GM23338 (cell line): ENCODE data around the gene ANKRD1.

ENCODE experiments used
- EZH2 ChIP-seq: fragments of 200-600 bp; sonication (generic); IDR thresholded peaks from one replicate; pipeline ENCODE4 v1.8.0; 2017; ENCODE audit warnings: antibody characterized with exemption, mild to moderate bottlenecking, low read depth; ENCODE audit not compliant: unreplicated experiment
- NANOG ChIP-seq: IDR thresholded peaks from 2 replicates; pipeline ENCODE4 v1.6.1; 2016; ENCODE audit warnings: antibody characterized with exemption, borderline replicate concordance
- POLR2AphosphoS5 ChIP-seq: IDR thresholded peaks from 2 replicates; pipeline ENCODE4 v1.6.1; 2016; ENCODE audit warnings: antibody characterized with exemption, low read depth
- ZNF114 ChIP-seq: fragments of 250-450 bp; sonication (Bioruptor Pico); IDR thresholded peaks from 2 replicates; pipeline ENCODE4 v1.5.0; 2020; ENCODE audit warnings: mild to moderate bottlenecking, moderate library complexity
- ZNF331 ChIP-seq: fragments of 250-450 bp; sonication (Bioruptor Pico); IDR thresholded peaks from 2 replicates; pipeline ENCODE4 v1.5.0; 2020; ENCODE audit warnings: low read depth, mild to moderate bottlenecking, moderate library complexity
- TF ChIP-seq, protein P1 (sequence below), 2 experiments: fragments of 200-600 bp in 1 of 2; sonication (generic) in 1 of 2; conservative IDR thresholded peaks; 2 replicates each; pipeline versions ENCODE4 v1.5.1 to v1.6.1; 2016 to 2017; ENCODE audit warnings: antibody characterized with exemption in 2 of 2, low read depth in 2 of 2, mild to moderate bottlenecking in 2 of 2, moderate library complexity in 1 of 2

DNA sequence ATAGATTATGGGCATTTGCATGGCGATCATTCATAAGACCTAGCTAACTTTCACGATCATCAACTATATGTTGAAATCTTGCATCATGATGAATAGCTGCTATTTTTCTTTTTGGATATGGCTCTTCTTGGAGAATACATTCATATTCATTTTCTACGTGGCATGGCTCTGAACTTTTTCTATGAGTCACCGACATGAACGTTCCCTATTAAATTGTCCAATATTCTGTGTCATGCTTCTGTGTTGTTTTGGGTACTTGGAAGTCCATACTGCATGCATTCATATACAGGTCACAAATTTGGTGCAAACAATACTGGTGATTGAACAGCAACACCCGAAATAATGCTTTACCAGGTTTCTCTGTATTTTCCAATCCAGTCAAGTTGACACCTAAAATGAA, 37.9 kb upstream of the ANKRD1 start:
- TF ChIP-seq EZH2 (no peak), ZNF331 (no peak), POLR2AphosphoS5 (no peak), NANOG (no peak), ZNF114 (no peak)
- TF ChIP-seq, protein P1, sequence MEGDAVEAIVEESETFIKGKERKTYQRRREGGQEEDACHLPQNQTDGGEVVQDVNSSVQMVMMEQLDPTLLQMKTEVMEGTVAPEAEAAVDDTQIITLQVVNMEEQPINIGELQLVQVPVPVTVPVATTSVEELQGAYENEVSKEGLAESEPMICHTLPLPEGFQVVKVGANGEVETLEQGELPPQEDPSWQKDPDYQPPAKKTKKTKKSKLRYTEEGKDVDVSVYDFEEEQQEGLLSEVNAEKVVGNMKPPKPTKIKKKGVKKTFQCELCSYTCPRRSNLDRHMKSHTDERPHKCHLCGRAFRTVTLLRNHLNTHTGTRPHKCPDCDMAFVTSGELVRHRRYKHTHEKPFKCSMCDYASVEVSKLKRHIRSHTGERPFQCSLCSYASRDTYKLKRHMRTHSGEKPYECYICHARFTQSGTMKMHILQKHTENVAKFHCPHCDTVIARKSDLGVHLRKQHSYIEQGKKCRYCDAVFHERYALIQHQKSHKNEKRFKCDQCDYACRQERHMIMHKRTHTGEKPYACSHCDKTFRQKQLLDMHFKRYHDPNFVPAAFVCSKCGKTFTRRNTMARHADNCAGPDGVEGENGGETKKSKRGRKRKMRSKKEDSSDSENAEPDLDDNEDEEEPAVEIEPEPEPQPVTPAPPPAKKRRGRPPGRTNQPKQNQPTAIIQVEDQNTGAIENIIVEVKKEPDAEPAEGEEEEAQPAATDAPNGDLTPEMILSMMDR (conservative IDR thresholded peaks at IDR 0.05; ENCODE audit: low read depth in 2 of 2), result no peak
